GM10248 (cell line): Measurements from ENCODE around the gene STRN.

Experiments
- CTCF ChIA-PET: fragments of 300-600 bp; sonication (Branson Sonifier 250); formaldehyde crosslinking; extraction: SDS; loops from one replicate; lab custom pipeline; 2021; ENCODE audit warnings: antibody characterized with exemption; lab: Yijun Ruan, JAX
- POLR2A ChIA-PET: fragments of 350-650 bp; sonication (Branson Sonifier 250); formaldehyde crosslinking; extraction: SDS; loops from one replicate; lab custom pipeline; 2020; ENCODE audit warnings: antibody characterized with exemption; lab: Yijun Ruan, JAX
- DNase-seq: peaks from one replicate; pipeline ENCODE4 v3.0.0; 2012; ENCODE audit errors: extremely low spot score
- TF ChIP-seq, protein P1 (sequence below): IDR thresholded peaks from 2 replicates; pipeline ENCODE4 v1.5.1; 2012; ENCODE audit warnings: mild to moderate bottlenecking, low read depth; ENCODE audit errors: extremely low read depth, missing control alignments, control extremely low read depth

STRN gene

DNA sequence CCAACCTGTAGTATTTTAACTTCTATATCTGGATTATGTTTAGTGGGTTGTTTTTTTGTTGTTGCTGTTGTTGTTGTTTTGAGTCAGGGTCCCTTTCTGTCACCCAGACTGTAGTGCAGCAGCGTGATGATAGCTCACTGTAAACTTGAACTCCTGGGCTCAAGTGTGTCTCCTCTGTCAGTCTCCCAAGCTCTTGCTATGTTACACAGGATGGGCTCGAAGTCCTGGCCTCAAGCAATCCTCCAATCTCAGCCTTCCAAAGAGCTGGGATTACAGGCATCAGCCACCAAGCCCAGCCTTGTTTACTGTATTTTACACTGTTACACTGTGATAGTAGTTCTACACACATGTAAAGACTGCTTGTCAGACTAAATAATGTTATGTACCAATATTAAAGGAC, 9.7 kb upstream of the STRN start:
- no peak for DNase-seq
- TF ChIP-seq, protein P1, sequence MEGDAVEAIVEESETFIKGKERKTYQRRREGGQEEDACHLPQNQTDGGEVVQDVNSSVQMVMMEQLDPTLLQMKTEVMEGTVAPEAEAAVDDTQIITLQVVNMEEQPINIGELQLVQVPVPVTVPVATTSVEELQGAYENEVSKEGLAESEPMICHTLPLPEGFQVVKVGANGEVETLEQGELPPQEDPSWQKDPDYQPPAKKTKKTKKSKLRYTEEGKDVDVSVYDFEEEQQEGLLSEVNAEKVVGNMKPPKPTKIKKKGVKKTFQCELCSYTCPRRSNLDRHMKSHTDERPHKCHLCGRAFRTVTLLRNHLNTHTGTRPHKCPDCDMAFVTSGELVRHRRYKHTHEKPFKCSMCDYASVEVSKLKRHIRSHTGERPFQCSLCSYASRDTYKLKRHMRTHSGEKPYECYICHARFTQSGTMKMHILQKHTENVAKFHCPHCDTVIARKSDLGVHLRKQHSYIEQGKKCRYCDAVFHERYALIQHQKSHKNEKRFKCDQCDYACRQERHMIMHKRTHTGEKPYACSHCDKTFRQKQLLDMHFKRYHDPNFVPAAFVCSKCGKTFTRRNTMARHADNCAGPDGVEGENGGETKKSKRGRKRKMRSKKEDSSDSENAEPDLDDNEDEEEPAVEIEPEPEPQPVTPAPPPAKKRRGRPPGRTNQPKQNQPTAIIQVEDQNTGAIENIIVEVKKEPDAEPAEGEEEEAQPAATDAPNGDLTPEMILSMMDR = no peak
- ChIA-PET CTCF (interaction anchor here (1.3 kb wide), 1 partner anchor 12 kb away, joined by 4 read pairs; no protein-coding TSS in a partner anchor), POLR2A (no interaction called here)

DNA sequence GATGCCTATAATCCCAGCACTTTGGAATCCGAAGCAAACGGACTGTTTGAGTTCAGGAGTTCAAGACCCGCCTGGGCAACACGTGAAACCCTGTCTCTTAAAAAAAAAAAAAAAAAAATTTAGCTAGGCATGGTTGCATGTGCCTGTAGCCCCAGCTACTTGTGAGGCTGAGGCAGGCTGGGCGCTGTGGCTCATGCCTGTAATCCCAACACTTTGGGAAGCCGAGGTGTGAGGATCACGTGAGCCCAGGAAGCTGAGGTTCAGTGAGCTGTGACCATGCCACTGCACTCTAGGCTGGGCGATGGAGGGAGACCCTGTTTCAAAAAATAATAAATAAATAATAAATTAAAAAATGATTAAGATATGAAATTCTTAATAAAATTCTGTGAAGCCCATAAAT, 9.0 kb upstream of the STRN start:
- DNase-seq = no peak
- ChIA-PET POLR2A (no interaction called here), CTCF (interaction anchor here (0.9 to 1.4 kb wide), 2 partner anchors 8 to 26 kb away, joined by 3 to 4 read pairs; no protein-coding TSS in a partner anchor)
- TF ChIP-seq, protein P1 = no peak

DNA sequence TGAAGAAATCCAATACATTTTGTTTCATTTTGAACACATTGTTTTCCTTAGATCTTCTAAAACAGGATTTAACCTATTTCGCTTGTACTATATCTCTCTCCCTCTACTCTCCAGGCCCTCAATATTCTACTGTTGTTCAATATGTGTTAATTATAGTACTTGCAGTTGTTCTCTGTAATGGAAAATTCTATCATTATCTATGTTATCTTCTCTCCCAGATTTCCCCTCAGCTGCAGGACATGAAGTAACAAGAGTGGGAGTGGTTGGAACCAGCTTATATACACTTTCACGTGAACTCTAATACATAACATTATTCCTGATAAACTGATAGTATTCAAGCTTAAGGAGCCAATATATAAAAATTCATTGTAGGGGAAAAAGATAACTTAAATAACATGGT, 7.0 kb upstream of the STRN start:
- DNase-seq = no peak
- ChIA-PET CTCF (interaction anchor here (1.1 to 1.3 kb wide), 3 partner anchors 12 to 28 kb away, joined by 3 read pairs; no protein-coding TSS in a partner anchor), POLR2A (no interaction called here)
- TF ChIP-seq, protein P1 = no peak

DNA sequence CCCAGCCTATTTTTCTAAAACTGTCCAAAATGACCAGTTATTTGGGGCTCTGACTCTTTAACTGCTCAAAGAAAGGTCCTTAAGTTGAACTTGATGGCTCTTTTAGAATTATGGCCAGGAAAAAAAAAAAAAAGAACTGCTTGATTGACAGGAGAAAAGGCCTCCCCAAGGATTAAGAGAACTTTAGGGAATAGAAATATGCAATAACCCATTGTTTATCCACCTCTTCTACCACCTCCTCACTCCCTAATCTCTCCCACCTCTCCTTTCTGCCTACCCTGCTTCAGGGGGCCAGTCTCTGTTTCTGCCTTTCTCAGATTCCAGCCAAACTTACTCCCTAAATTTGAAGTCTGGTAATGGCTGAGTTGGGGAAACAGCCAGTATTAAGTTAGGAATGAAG, 5.7 kb upstream of the STRN start:
- POLR2A ChIA-PET = no interaction called here

DNA sequence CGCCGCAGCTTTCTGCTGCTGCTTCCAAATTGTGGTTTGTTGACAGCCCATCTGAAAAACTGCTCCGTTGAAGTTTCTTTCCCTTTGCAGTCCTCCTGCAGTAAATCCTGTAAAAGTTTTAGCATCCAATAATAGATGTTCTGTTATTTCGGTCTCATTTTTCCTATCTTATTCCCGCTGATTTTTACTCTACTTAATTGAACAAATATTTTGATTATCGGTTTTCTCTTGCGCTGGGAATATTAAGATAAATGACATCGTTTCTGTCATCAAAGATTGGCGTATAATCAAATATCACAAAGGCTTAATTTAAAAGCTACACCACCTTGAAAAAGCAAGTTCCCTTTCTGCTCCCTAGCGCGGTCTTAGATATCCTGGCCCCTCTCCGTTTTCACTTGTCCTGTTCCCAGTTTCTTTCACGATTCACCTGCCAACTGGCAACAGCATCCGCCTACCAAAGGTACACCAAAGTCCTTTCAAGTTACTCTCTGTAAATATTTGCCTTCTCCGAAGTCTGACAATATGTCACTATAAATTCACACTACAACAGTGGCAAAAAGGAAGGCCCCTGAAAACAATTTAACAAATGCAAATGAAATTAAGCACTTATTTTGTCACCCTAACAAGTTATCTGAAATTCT, 1.0 kb upstream of the STRN start:
- CTCF ChIA-PET = interaction anchor here (1.2 kb wide), 1 partner anchor 16 kb away, joined by 3 read pairs; no protein-coding TSS in a partner anchor
- TF ChIP-seq, protein P1 = no peak
- POLR2A ChIA-PET = no interaction called here
- DNase-seq = no peak

More for the DNA sequence above, 5.7 kb upstream of the STRN start:
- TF ChIP-seq, protein P1 = no peak
- no peak for DNase-seq
- CTCF ChIA-PET = interaction anchor here (1.3 kb wide), 1 partner anchor 13 kb away, joined by 3 read pairs; no protein-coding TSS in a partner anchor

DNA sequence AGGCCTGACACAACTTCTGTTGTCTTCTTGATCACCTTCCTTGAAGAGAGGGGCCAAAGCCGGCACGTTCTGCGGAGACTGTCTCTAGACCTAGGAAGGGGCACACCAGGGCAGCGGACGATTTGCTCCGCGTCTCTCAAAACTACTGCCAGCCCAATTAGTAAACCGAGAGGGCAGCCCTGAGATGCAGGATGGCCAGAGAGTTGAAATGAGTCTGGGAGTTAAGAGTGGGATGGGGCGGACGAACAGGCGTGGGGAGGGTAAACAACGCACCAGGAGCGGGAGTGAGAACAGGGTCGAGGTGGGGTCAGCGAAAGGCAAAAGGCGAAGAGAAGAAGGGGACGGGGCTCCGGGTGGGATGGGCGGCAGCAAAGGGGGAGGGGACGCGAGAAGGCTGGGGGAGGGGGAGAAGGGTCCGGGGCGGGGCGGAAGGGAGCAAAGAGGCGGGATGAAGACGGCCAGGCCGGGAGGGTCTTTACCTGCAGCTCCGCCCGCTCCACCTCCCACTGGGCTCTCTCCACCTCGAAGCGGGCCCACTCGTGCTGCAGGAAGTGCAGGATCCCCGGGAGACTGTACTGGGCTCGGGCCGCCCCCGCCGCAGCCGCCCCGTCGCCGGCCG, 476 bp downstream of the STRN start:
- TF ChIP-seq, protein P1 = no peak
- peak; percentile 56 for DNase-seq
- CTCF ChIA-PET = no interaction called here
- POLR2A ChIA-PET = no interaction called here
